IMR-90 (cell line): Measurements from ENCODE around the gene RNF223. TPM values are rescaled to one million over a fixed set of nuclear protein-coding genes. Genes with fewer than 3 reads are reported as not detected.

ENCODE experiments used
- ATAC-seq: fragments of 200-7000 bp; cut with Tn5 transposase; 2 replicates; pipeline ENCODE4 v1.9.1; 2020; ENCODE audit warnings: low read depth, mild to moderate bottlenecking, moderate library complexity
- BruUV-seq: library from RNA; stranded (reverse); fragments of 400-500 nt; replicated peaks from 2 replicates; lab custom pipeline; 2021; lab: Mats Ljungman, UMichigan
- CTCF ChIA-PET: fragments of 300-600 bp; formaldehyde crosslinking; extraction: SDS; loops from one replicate; lab custom pipeline; 2021; ENCODE audit warnings: antibody characterized with exemption; lab: Yijun Ruan, JAX
- POLR2A ChIA-PET: fragments of 300-600 bp; sonication (Branson Sonifier 250); formaldehyde crosslinking; loops from one replicate; lab custom pipeline; 2022; ENCODE audit warnings: antibody characterized with exemption; ENCODE audit not compliant: unreplicated experiment; lab: Charles Lee
- DNase-seq: peaks from one replicate; pipeline ENCODE4 v3.0.0; 2013
- H2AFZ ChIP-seq: replicated peaks from 2 replicates; pipeline ENCODE3; 2013; ENCODE audit warnings: low read length, mild to moderate bottlenecking; ENCODE audit not compliant: poor library complexity
- H2AK5ac ChIP-seq: 2 replicates; pipeline ENCODE4 v1.6.1; 2013; ENCODE audit warnings: low read depth, low read length, inconsistent platforms
- H2AK9ac ChIP-seq: replicated peaks from 2 replicates; pipeline ENCODE3; 2013; ENCODE audit warnings: mild to moderate bottlenecking, low read depth, low read length, moderate library complexity; ENCODE audit not compliant: poor library complexity
- H2BK120ac ChIP-seq: 2 replicates; pipeline ENCODE4 v1.6.1; 2013; ENCODE audit warnings: low read depth, low read length, inconsistent platforms
- H2BK15ac ChIP-seq: 3 replicates; pipeline ENCODE4 v1.6.1; 2013; ENCODE audit warnings: low read depth, low read length, inconsistent platforms
- H2BK20ac ChIP-seq: 2 replicates; pipeline ENCODE4 v1.6.1; 2013; ENCODE audit warnings: low read depth, mild to moderate bottlenecking, inconsistent platforms, low read length, moderate library complexity
- H2BK5ac ChIP-seq: 2 replicates; pipeline ENCODE4 v1.6.1; 2013; ENCODE audit warnings: mild to moderate bottlenecking, low read depth, low read length, inconsistent platforms; ENCODE audit not compliant: poor library complexity, severe bottlenecking
- H3K14ac ChIP-seq: replicated peaks from 2 replicates; pipeline ENCODE4 v1.6.1; 2013; ENCODE audit warnings: low read depth, low read length, inconsistent platforms
- H3K18ac ChIP-seq: 2 replicates; pipeline ENCODE4 v1.6.1; 2013; ENCODE audit warnings: low read depth, low read length, control low read depth
- H3K23ac ChIP-seq: 2 replicates; pipeline ENCODE4 v1.6.1; 2013; ENCODE audit warnings: low read depth, low read length, inconsistent platforms
- H3K27ac ChIP-seq: 2 replicates; pipeline ENCODE4 v1.5.1; 2013; ENCODE audit warnings: mild to moderate bottlenecking, control low read depth, low read length; ENCODE audit not compliant: insufficient read depth
- H3K27me3 ChIP-seq: 2 replicates; pipeline ENCODE4 v1.6.1; 2013; ENCODE audit warnings: low read length; ENCODE audit not compliant: control insufficient read depth, insufficient read depth
- H3K36me3 ChIP-seq: 2 replicates; pipeline ENCODE4 v1.6.1; 2013; ENCODE audit warnings: low read length, mixed read lengths; ENCODE audit not compliant: control insufficient read depth, insufficient read depth
- H3K4ac ChIP-seq: 2 replicates; pipeline ENCODE4 v1.6.1; 2013; ENCODE audit warnings: low read depth, low read length, inconsistent platforms
- H3K4me1 ChIP-seq: 2 replicates; pipeline ENCODE4 v1.6.1; 2013; ENCODE audit warnings: low read length, mixed read lengths; ENCODE audit not compliant: control insufficient read depth, insufficient read depth
- H3K4me2 ChIP-seq: 2 replicates; pipeline ENCODE4 v1.6.1; 2013; ENCODE audit warnings: low read depth, mild to moderate bottlenecking, control low read depth, low read length, moderate library complexity
- H3K4me3 ChIP-seq: 2 replicates; pipeline ENCODE4 v1.5.1; 2013; ENCODE audit warnings: low read depth, mild to moderate bottlenecking, control low read depth, low read length, moderate library complexity; ENCODE audit not compliant: insufficient read depth
- H3K56ac ChIP-seq: 2 replicates; pipeline ENCODE4 v1.6.1; 2013; ENCODE audit warnings: low read length, inconsistent platforms; ENCODE audit not compliant: insufficient read depth; ENCODE audit errors: extremely low read depth
- H3K79me1 ChIP-seq, 2 experiments: 2 replicates each; pipeline ENCODE4 v1.6.1; 2013; ENCODE audit warnings: low read length in 2 of 2, inconsistent platforms in 1 of 2, low read depth in 1 of 2
- H3K9ac ChIP-seq: 2 replicates; pipeline ENCODE4 v1.6.1; 2013; ENCODE audit warnings: low read depth, low read length, control low read depth
- H3K9me1 ChIP-seq: 2 replicates; pipeline ENCODE4 v1.6.1; 2013; ENCODE audit warnings: low read length, inconsistent platforms; ENCODE audit not compliant: insufficient read depth
- H3K9me3 ChIP-seq: 2 replicates; pipeline ENCODE4 v1.6.1; 2013; ENCODE audit warnings: low read length; ENCODE audit not compliant: control insufficient read depth, insufficient read depth
- H4K20me1 ChIP-seq: 2 replicates; pipeline ENCODE4 v1.6.1; 2013; ENCODE audit warnings: low read length, inconsistent platforms; ENCODE audit not compliant: insufficient read depth
- H4K5ac ChIP-seq: 2 replicates; pipeline ENCODE4 v1.6.1; 2013; ENCODE audit warnings: mild to moderate bottlenecking, low read depth, low read length, control low read depth
- H4K8ac ChIP-seq, 2 experiments: 2 replicates each; pipeline ENCODE4 v1.6.1; 2013; ENCODE audit warnings: low read depth in 2 of 2, low read length in 2 of 2, control low read depth in 1 of 2, inconsistent platforms in 1 of 2
- H4K91ac ChIP-seq: 2 replicates; pipeline ENCODE4 v1.6.1; 2013; ENCODE audit warnings: low read depth, low read length, inconsistent platforms; ENCODE audit not compliant: insufficient read depth
- MXI1 ChIP-seq: IDR thresholded peaks from 2 replicates; pipeline ENCODE4 v1.6.1; 2012; ENCODE audit warnings: low read depth, mild to moderate bottlenecking, low read length, moderate library complexity, borderline replicate concordance
- POLR2A ChIP-seq: IDR thresholded peaks from 2 replicates; pipeline ENCODE4 v1.6.1; 2012; ENCODE audit warnings: mild to moderate bottlenecking, low read depth, low read length
- RAD21 ChIP-seq: IDR thresholded peaks from 2 replicates; pipeline ENCODE4 v1.6.1; 2012; ENCODE audit warnings: low read length, improper control_type of control experiment
- WGBS, 2 experiments: methylation state at CpG; one replicate each; pipeline versions ENCODE4 v1.1.5 to v1.1.7; 2013; ENCODE audit warnings: missing lambda C conversion rate in 2 of 2; ENCODE audit not compliant: insufficient read length in 1 of 2; ENCODE audit errors: extremely low coverage in 2 of 2; 5-methylcytosine and 5-hydroxymethylcytosine counted together
- dilution Hi-C: fragments of 300-500 bp; cut with HindIII; formaldehyde crosslinking; loops from one replicate; pipeline ENCODE4 v1.14.3; 2018; ENCODE audit warnings: low sequenced_read_pairs; ENCODE audit not compliant: unreplicated experiment
- in situ Hi-C: fragments of 300-500 bp; cut with MboI; formaldehyde crosslinking; loops from 3 replicates; pipeline ENCODE4 v1.14.3; 2019; ENCODE audit warnings: low sequenced_read_pairs, inconsistent platforms, mixed read lengths
- intact Hi-C: fragments of 100-400 bp; cut with micrococcal nuclease; formaldehyde crosslinking; loops from 2 replicates; pipeline ENCODE4 v1.10.0; 2022
- polyA plus RNA-seq, 3 experiments: library from polyadenylated mRNA; depleted of rRNA; stranded (reverse); fragments of >200 nt; gene quantifications; 2 replicates each; pipeline ENCODE4 v1.2.3, GENCODE V29; 2012; ENCODE audit warnings: low replicate concordance in 1 of 3
- total RNA-seq: library from RNA; depleted of rRNA; stranded (reverse); fragments of >200 nt; gene quantifications from 2 replicates; pipeline ENCODE4 v1.2.3, GENCODE V29; 2012

RNF223 gene
- total and polyA plus RNA-seq, 2 of the 4 experiments (the other 2 are of a cell fraction): not detected

- Histone ChIP-seq H3K18ac (no peak overlapping the region), H2AFZ (peak overlapping the region; percentile 94), H3K4ac (no peak overlapping the region), H3K9me1 (0 out of 2 replicates have a peak, but pooled peaks cover 4% of the 10 kb centered on the region), H4K91ac (no peak overlapping the region), H3K4me1 (peaks cover 13% of the 10 kb centered on the region), H2BK20ac (no peak overlapping the region), H3K4me3 (peak overlapping the region; percentile 83), H2AK5ac (no peak overlapping the region), H3K9me3 (no peaks in the 10 kb centered on the region), H2BK120ac (no peak overlapping the region), H3K56ac (no peak overlapping the region), H2AK9ac (peak overlapping the region; percentile 94), H3K4me2 (peak overlapping the region; percentile 95), H3K36me3 (peaks cover 8% of the 10 kb centered on the region; the same call in 1 of the 2 replicates), H3K79me1 (0 out of 4 replicates have a peak, but pooled peaks cover 0 to 4% of the 10 kb centered on the region in 2 experiments), H3K27ac (no peak overlapping the region; the same call in 1 of the 2 replicates), H2BK15ac (no peak overlapping the region), H4K5ac (no peak overlapping the region), H3K27me3 (peaks cover 4% of the 10 kb centered on the region; the same call in 1 of the 2 replicates), H4K8ac (no peak overlapping the region), H3K14ac (no peak overlapping the region), H3K23ac (no peak overlapping the region), H2BK5ac (no peak overlapping the region), H3K9ac (peak overlapping the region; percentile 59; the same call in 1 of the 2 replicates), H4K20me1 (peaks cover 6% of the 10 kb centered on the region)
- DNase-seq (peak; percentile 53), ATAC-seq (peak; percentile 91)
- intact Hi-C loops: loop anchor here (5.0 kb wide), 1 partner anchor 57 kb away; the partner anchor contains the start of gene HES4
- dilution Hi-C loops: no loop called here
- WGBS, 2 experiments: 3% methylated on average over 62 of the region's 69 CpGs; no CpG with 5 or more reads in 1 of the 2 experiments
- ChIA-PET CTCF (interaction anchor here (0.9 to 1.4 kb wide), 2 partner anchors 21 to 75 kb away, joined by 3 read pairs; no protein-coding TSS in a partner anchor), POLR2A (interaction anchor here (0.6 kb wide), 2 partner anchors 13 to 155 kb away, joined by 3 read pairs; no protein-coding TSS in a partner anchor)
- no TSS peak for BruUV-seq
- in situ Hi-C loops: no loop called here
- peak; percentile 48; the same call in 1 of the 2 replicates for TF ChIP-seq POLR2A
- peak; percentile 49; the same call in 1 of the 2 replicates for TF ChIP-seq MXI1
- no peak for TF ChIP-seq RAD21
These were observed 14.4 kb downstream of the RNF223 start for GRCh38 chr1:1059494-1060280.
